GM23338 (cell line): ENCODE data around the gene INHBC. TPM values are rescaled to one million over a fixed set of nuclear protein-coding genes. Genes with fewer than 3 reads are reported as not detected.

Source experiments
- ATAC-seq: fragments of 200-7000 bp; cut with Tn5 transposase; 3 replicates; pipeline ENCODE4 v1.9.1; 2020
- DNase-seq: peaks from one replicate; pipeline ENCODE4 v3.0.0-alpha.2; 2015; ENCODE audit warnings: low spot score
- H2AFZ ChIP-seq: fragments of 200-600 bp; sonication (generic); 2 replicates; pipeline ENCODE4 v1.8.0; 2016; ENCODE audit warnings: antibody characterized with exemption, mild to moderate bottlenecking, moderate library complexity
- H3F3A ChIP-seq: fragments of 200-600 bp; sonication (generic); replicated peaks from 2 replicates; pipeline ENCODE4 v1.8.0; 2017; ENCODE audit warnings: antibody characterized with exemption, mixed run types, low read depth
- H3K27ac ChIP-seq: fragments of 200-600 bp; sonication (generic); 2 replicates; pipeline ENCODE4 v1.6.1; 2016; ENCODE audit warnings: low read depth
- H3K27me3 ChIP-seq: fragments of 200-600 bp; sonication (generic); 2 replicates; pipeline ENCODE4 v1.8.0; 2016; ENCODE audit warnings: mild to moderate bottlenecking, mixed run types, moderate library complexity; ENCODE audit not compliant: insufficient read depth
- H3K36me3 ChIP-seq: fragments of 200-600 bp; sonication (generic); 2 replicates; pipeline ENCODE4 v1.8.0; 2016; ENCODE audit warnings: mild to moderate bottlenecking; ENCODE audit not compliant: insufficient read depth
- H3K4me1 ChIP-seq: fragments of 200-600 bp; sonication (generic); 2 replicates; pipeline ENCODE4 v1.8.0; 2016; ENCODE audit warnings: mild to moderate bottlenecking, moderate library complexity; ENCODE audit not compliant: insufficient read depth
- H3K4me2 ChIP-seq: fragments of 200-600 bp; sonication (generic); 2 replicates; pipeline ENCODE4 v1.7.1; 2017; ENCODE audit warnings: mixed run types
- H3K4me3 ChIP-seq: fragments of 200-600 bp; sonication (generic); 2 replicates; pipeline ENCODE4 v1.6.1; 2016; ENCODE audit warnings: mixed run types
- H3K79me2 ChIP-seq: fragments of 200-600 bp; sonication (generic); replicated peaks from 2 replicates; pipeline ENCODE4 v1.8.0; 2017; ENCODE audit warnings: mild to moderate bottlenecking; ENCODE audit not compliant: insufficient read depth
- H3K9me2 ChIP-seq: fragments of 200-600 bp; sonication (generic); 2 replicates; pipeline ENCODE4 v1.8.0; 2017; ENCODE audit not compliant: insufficient read depth
- H4K20me1 ChIP-seq: fragments of 200-600 bp; sonication (generic); replicated peaks from 2 replicates; pipeline ENCODE4 v1.8.0; 2017; ENCODE audit warnings: mild to moderate bottlenecking; ENCODE audit not compliant: insufficient read depth
- H3K27ac Mint-ChIP-seq: 2 replicates; pipeline ENCODE4 v1.8.0; 2020; ENCODE audit warnings: inconsistent platforms, mild to moderate bottlenecking, moderate library complexity, mixed read lengths
- H3K27me3 Mint-ChIP-seq: 3 replicates; pipeline ENCODE4 v1.8.0; 2022; ENCODE audit warnings: low read depth, mild to moderate bottlenecking, moderate library complexity, mixed read lengths, inconsistent platforms; ENCODE audit not compliant: insufficient read depth, poor library complexity
- H3K36me3 Mint-ChIP-seq: 3 replicates; pipeline ENCODE4 v1.8.0; 2021; ENCODE audit warnings: low read depth, mild to moderate bottlenecking, inconsistent platforms, moderate library complexity, mixed read lengths
- H3K4me1 Mint-ChIP-seq: 3 replicates; pipeline ENCODE4 v1.8.0; 2020; ENCODE audit warnings: mild to moderate bottlenecking, inconsistent platforms, mixed read lengths
- H3K4me3 Mint-ChIP-seq: 3 replicates; pipeline ENCODE4 v1.8.0; 2021; ENCODE audit warnings: moderate library complexity, mild to moderate bottlenecking, inconsistent platforms, mixed read lengths
- H3K9me3 Mint-ChIP-seq: 3 replicates; pipeline ENCODE4 v1.8.0; 2020; ENCODE audit warnings: moderate library complexity, mild to moderate bottlenecking, inconsistent platforms, mixed read lengths
- EZH2phosphoT487 ChIP-seq: fragments of 200-600 bp; sonication (generic); IDR thresholded peaks from one replicate; pipeline ENCODE4 v1.8.1; 2018; ENCODE audit warnings: antibody characterized with exemption; ENCODE audit not compliant: unreplicated experiment
- JUNB ChIP-seq: IDR thresholded peaks from one replicate; pipeline ENCODE4 v1.6.1; 2016; ENCODE audit warnings: antibody characterized with exemption; ENCODE audit not compliant: unreplicated experiment
- NANOG ChIP-seq: IDR thresholded peaks from 2 replicates; pipeline ENCODE4 v1.6.1; 2016; ENCODE audit warnings: antibody characterized with exemption, borderline replicate concordance
- polyA plus RNA-seq: library from polyadenylated mRNA; unstranded; fragments of >200 nt; fragmentation: Nextera tagmentation; extraction: Ambion mirVana; gene quantifications from 2 replicates; pipeline ENCODE4 v1.2.1, GENCODE V29; 2016
- total RNA-seq: library from RNA; depleted of rRNA; stranded (reverse); fragments of >200 nt; shearing (Covaris generic); gene quantifications from 2 replicates; pipeline ENCODE4 v1.2.3, GENCODE V29; 2014
- TF ChIP-seq, protein P1 (sequence below), 2 experiments: fragments of 200-600 bp in 1 of 2; sonication (generic) in 1 of 2; conservative IDR thresholded peaks; 2 replicates each; pipeline versions ENCODE4 v1.5.1 to v1.6.1; 2016 to 2017; ENCODE audit warnings: antibody characterized with exemption in 2 of 2, low read depth in 2 of 2, mild to moderate bottlenecking in 2 of 2, moderate library complexity in 1 of 2
- TF ChIP-seq, protein P2 (sequence below): IDR thresholded peaks from one replicate; pipeline ENCODE4 v1.6.1; 2018; ENCODE audit warnings: antibody characterized with exemption; ENCODE audit not compliant: unreplicated experiment
- TF ChIP-seq, protein P3 (sequence below): IDR thresholded peaks from 2 replicates; pipeline ENCODE4 v1.6.1; 2016; ENCODE audit warnings: antibody characterized with exemption

INHBC gene
- total and polyA plus RNA-seq, 2 experiments from 2014 or later: 0.53 TPM; not detected in 1

DNA sequence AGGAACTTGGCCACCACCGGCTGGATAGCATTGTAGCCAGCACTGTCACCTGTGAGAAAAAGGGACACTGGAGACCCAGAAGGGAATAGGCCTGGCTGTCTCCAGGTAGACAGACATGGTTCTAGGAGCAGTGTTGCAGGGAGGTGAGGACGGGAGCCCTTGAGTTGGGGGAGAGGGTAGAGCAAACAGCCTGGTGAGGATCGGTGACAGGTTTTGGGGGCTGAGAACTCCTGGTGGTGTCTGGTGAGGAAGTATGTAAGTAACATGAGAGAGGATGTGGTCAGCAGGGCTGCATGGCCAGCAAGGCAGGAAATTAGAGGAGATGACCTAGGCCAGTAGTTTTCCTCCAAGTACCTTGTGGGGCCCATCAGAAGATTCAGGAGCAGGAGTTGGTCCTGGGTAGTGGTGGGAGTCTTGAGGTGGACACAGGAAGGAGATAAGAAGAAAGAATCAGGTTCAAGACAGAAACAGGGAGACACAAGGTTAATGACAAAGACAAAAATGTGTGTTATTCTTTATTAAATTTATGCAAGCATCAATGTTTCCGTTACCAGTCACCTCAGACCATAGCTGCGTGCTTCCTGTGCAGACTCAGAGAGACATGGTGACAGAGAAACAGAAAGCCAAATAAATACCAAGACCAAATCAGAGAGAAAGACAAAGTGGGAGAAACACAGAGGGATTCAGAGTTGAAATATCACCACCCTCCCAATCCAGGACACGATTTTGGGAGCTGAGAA is 45.0 kb downstream of the INHBC start, which contains the start of gene ARHGAP9:
Gene ARHGAP9, minus strand, starts transcription at position 491 of the 740 bp plus-strand sequence. Its CDS starts 460 bp downstream, at position 31.
- Mint-ChIP-seq H3K27ac (no peak within 1 kb of the TSS), H3K27me3 (peaks cover 41% of the 10 kb centered on the region)
- no peak for ATAC-seq

More for the DNA sequence above, 45.0 kb downstream of the INHBC start, which contains the start of gene ARHGAP9:
- Histone ChIP-seq H3K9me2 (no peaks in the 10 kb centered on the region), H3K36me3 (no peaks in the 10 kb centered on the region), H3K27ac (no peak within 1 kb of the TSS), H3K4me2 (no peak within 1 kb of the TSS), H3K27me3 (peaks cover 29% of the 10 kb centered on the region), H4K20me1 (no peaks in the 10 kb centered on the region), H3F3A (peaks cover 9% of the 10 kb centered on the region), H3K4me1 (peaks cover 43% of the 10 kb centered on the region), H3K79me2 (no peaks in the 10 kb centered on the region), H3K4me3 (no peak within 1 kb of the TSS), H2AFZ (no peak within 1 kb of the TSS)
- no peak within 1 kb of the TSS; the same call in 2 of the 3 replicates for H3K4me3 Mint-ChIP-seq
- peaks cover 2% of the 10 kb centered on the region; the same call in 1 of the 3 replicates for H3K36me3 Mint-ChIP-seq
- H3K4me1 Mint-ChIP-seq: peaks cover 54% of the 10 kb centered on the region
- DNase-seq: no peak
- no peaks in the 10 kb centered on the region; the same call in 2 of the 3 replicates for H3K9me3 Mint-ChIP-seq
- TF ChIP-seq, protein P1, sequence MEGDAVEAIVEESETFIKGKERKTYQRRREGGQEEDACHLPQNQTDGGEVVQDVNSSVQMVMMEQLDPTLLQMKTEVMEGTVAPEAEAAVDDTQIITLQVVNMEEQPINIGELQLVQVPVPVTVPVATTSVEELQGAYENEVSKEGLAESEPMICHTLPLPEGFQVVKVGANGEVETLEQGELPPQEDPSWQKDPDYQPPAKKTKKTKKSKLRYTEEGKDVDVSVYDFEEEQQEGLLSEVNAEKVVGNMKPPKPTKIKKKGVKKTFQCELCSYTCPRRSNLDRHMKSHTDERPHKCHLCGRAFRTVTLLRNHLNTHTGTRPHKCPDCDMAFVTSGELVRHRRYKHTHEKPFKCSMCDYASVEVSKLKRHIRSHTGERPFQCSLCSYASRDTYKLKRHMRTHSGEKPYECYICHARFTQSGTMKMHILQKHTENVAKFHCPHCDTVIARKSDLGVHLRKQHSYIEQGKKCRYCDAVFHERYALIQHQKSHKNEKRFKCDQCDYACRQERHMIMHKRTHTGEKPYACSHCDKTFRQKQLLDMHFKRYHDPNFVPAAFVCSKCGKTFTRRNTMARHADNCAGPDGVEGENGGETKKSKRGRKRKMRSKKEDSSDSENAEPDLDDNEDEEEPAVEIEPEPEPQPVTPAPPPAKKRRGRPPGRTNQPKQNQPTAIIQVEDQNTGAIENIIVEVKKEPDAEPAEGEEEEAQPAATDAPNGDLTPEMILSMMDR (conservative IDR thresholded peaks at IDR 0.05; ENCODE audit: low read depth in 2 of 2): no peak
- no peak for TF ChIP-seq EZH2phosphoT487
- TF ChIP-seq, protein P2, sequence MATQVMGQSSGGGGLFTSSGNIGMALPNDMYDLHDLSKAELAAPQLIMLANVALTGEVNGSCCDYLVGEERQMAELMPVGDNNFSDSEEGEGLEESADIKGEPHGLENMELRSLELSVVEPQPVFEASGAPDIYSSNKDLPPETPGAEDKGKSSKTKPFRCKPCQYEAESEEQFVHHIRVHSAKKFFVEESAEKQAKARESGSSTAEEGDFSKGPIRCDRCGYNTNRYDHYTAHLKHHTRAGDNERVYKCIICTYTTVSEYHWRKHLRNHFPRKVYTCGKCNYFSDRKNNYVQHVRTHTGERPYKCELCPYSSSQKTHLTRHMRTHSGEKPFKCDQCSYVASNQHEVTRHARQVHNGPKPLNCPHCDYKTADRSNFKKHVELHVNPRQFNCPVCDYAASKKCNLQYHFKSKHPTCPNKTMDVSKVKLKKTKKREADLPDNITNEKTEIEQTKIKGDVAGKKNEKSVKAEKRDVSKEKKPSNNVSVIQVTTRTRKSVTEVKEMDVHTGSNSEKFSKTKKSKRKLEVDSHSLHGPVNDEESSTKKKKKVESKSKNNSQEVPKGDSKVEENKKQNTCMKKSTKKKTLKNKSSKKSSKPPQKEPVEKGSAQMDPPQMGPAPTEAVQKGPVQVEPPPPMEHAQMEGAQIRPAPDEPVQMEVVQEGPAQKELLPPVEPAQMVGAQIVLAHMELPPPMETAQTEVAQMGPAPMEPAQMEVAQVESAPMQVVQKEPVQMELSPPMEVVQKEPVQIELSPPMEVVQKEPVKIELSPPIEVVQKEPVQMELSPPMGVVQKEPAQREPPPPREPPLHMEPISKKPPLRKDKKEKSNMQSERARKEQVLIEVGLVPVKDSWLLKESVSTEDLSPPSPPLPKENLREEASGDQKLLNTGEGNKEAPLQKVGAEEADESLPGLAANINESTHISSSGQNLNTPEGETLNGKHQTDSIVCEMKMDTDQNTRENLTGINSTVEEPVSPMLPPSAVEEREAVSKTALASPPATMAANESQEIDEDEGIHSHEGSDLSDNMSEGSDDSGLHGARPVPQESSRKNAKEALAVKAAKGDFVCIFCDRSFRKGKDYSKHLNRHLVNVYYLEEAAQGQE: no peak
- TF ChIP-seq, protein P3, sequence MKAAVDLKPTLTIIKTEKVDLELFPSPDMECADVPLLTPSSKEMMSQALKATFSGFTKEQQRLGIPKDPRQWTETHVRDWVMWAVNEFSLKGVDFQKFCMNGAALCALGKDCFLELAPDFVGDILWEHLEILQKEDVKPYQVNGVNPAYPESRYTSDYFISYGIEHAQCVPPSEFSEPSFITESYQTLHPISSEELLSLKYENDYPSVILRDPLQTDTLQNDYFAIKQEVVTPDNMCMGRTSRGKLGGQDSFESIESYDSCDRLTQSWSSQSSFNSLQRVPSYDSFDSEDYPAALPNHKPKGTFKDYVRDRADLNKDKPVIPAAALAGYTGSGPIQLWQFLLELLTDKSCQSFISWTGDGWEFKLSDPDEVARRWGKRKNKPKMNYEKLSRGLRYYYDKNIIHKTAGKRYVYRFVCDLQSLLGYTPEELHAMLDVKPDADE: no peak
- no peak for TF ChIP-seq JUNB
- no peak for TF ChIP-seq NANOG
